Measurements from ENCODE around the gene KCNH1. TPM values are rescaled to one million over a fixed set of nuclear protein-coding genes. Genes with fewer than 3 reads are reported as not detected.

Gene KCNH1
- total and polyA plus RNA-seq, 2 of the 4 experiments (the other 2 are of a cell fraction): 0.27 to 0.54 TPM

DNA sequence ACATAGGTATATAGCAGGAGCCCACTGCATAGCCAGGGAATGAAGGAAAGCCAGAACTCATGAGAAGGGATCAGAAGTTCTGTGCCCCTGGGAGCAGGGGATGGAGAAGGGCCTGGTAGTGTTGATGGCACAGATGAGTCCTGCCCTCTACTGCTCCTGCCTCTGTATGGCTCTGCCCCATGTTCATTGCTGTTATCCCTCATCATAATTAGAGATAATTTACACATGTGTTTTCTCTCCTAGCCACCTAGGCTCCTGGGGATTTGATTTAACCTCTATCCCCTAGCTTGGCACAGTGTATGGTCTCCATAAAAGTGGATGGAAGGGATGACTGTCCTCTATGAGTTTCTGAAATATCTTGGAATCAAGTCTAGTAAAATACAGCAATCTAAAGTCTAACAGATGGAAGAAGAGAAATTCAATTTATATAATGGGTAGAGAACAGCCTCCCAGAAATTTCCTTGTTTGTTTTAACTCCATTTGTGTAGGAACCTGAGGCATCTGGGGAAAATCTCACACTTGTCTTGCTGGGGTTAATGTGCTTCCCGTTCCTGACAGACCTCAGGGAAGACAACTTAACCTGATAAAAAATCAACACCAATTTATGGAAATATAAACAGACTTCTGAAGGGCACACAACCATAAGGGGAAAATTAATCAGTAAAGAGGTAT is 411.4 kb downstream of the KCNH1 start:
- H4K8ac ChIP-seq (ENCODE audit: low read depth in 2 of 2, low read length in 2 of 2): no peak overlapping the region
- dilution Hi-C loops (cut with HindIII; ENCODE audit: low sequenced_read_pairs, unreplicated experiment) (no loop called here), intact Hi-C loops (cut with micrococcal nuclease) (no loop called here), in situ Hi-C loops (cut with MboI; ENCODE audit: low sequenced_read_pairs) (no loop called here)
- H3K36me3 ChIP-seq (ENCODE audit: control insufficient read depth, insufficient read depth, low read length): no peaks in the 10 kb centered on the region
- H3K27ac ChIP-seq (ENCODE audit: insufficient read depth, low read length): no peak overlapping the region
- no CpG with 5 or more reads among the region's 1 CpG for WGBS, 2 experiments (ENCODE audit: extremely low coverage in 2 of 2, insufficient read length in 1 of 2)
- ATAC-seq (ENCODE audit: low read depth) (no peak), DNase-seq (no peak)
- H2AK9ac ChIP-seq (replicated peaks; ENCODE audit: low read depth, low read length, poor library complexity): no peak overlapping the region
- POLR2A ChIA-PET (ENCODE audit: unreplicated experiment): no interaction called here
- no peak overlapping the region for H2BK15ac ChIP-seq (ENCODE audit: low read depth, low read length)
- H3K9ac ChIP-seq (ENCODE audit: low read depth, low read length): no peak overlapping the region
- H2AK5ac ChIP-seq (ENCODE audit: low read depth, low read length): no peak overlapping the region
- H2BK120ac ChIP-seq (ENCODE audit: low read depth, low read length): no peak overlapping the region
- BruUV-seq (replicated peaks): no TSS peak
- no peaks in the 10 kb centered on the region for H3K9me3 ChIP-seq (ENCODE audit: control insufficient read depth, insufficient read depth, low read length)
- no peaks in the 10 kb centered on the region for H3K27me3 ChIP-seq (ENCODE audit: control insufficient read depth, insufficient read depth, low read length)
- H3K14ac ChIP-seq (replicated peaks; ENCODE audit: low read depth, low read length): no peak overlapping the region
- H4K5ac ChIP-seq (ENCODE audit: low read depth, low read length): no peak overlapping the region
- no peaks in the 10 kb centered on the region for H3K9me1 ChIP-seq (ENCODE audit: insufficient read depth, low read length)
- H3K79me1 ChIP-seq (ENCODE audit: low read depth in 1 of 2, low read length in 2 of 2): no peaks in the 10 kb centered on the region
- no peaks in the 10 kb centered on the region for H4K20me1 ChIP-seq (ENCODE audit: insufficient read depth, low read length)
- H3K18ac ChIP-seq (ENCODE audit: low read depth, low read length): no peak overlapping the region
- H3K56ac ChIP-seq (ENCODE audit: extremely low read depth, insufficient read depth, low read length): no peak overlapping the region
- no peak overlapping the region for H3K4ac ChIP-seq (ENCODE audit: low read depth, low read length)
- no peaks in the 10 kb centered on the region for H3K4me1 ChIP-seq (ENCODE audit: control insufficient read depth, insufficient read depth, low read length)
- CTCF ChIA-PET: no interaction called here
- no peak overlapping the region for H3K23ac ChIP-seq (ENCODE audit: low read depth, low read length)
- no peak overlapping the region for H2BK20ac ChIP-seq (ENCODE audit: low read depth, low read length)
- H4K91ac ChIP-seq (ENCODE audit: insufficient read depth, low read depth, low read length): no peak overlapping the region
- TF ChIP-seq SMC3 (IDR thresholded peaks at IDR 0.05; ENCODE audit: low read depth, low read length) (no peak), RAD21 (IDR thresholded peaks at IDR 0.05; ENCODE audit: low read length) (no peak), BHLHE40 (IDR thresholded peaks at IDR 0.05; ENCODE audit: low read depth, low read length) (no peak)
- H2BK5ac ChIP-seq (ENCODE audit: low read depth, low read length, poor library complexity, severe bottlenecking): no peak overlapping the region
- H2AFZ ChIP-seq (replicated peaks; ENCODE audit: low read length, poor library complexity): no peak overlapping the region
- H3K4me3 ChIP-seq (ENCODE audit: insufficient read depth, low read depth, low read length): no peak overlapping the region
- H3K4me2 ChIP-seq (ENCODE audit: low read depth, low read length): no peak overlapping the region
